ENCODE measurements around the gene SMIM30. TPM values are rescaled to one million over a fixed set of nuclear protein-coding genes. Genes with fewer than 3 reads are reported as not detected.

SMIM30 gene
- total and polyA plus RNA-seq, 2 of the 4 experiments (the other 2 are of a cell fraction), result 31.6 to 47.7 TPM

- dilution Hi-C loops (cut with HindIII; ENCODE audit: low sequenced_read_pairs, unreplicated experiment), result no loop called here
- H3K56ac ChIP-seq (ENCODE audit: extremely low read depth, insufficient read depth, low read length), result no peak overlapping the region
- ChIA-PET POLR2A (ENCODE audit: unreplicated experiment) (no interaction called here), CTCF (interaction anchor here (0.6 to 3.4 kb wide), 5 partner anchors 9 to 263 kb away, joined by 3 to 13 read pairs (median 5); no protein-coding TSS in a partner anchor)
- in situ Hi-C loops (cut with MboI; ENCODE audit: low sequenced_read_pairs), result no loop called here
- H2AK9ac ChIP-seq (replicated peaks; ENCODE audit: low read depth, low read length, poor library complexity), result no peak overlapping the region
- intact Hi-C loops (cut with micrococcal nuclease), result loop anchor here (1.0 to 5.0 kb wide), 4 partner anchors 131 to 608 kb away; no protein-coding TSS in a partner anchor
- H2AK5ac ChIP-seq (ENCODE audit: low read depth, low read length), result no peak overlapping the region
- H3K18ac ChIP-seq (ENCODE audit: low read depth, low read length), result no peak overlapping the region
- no peak overlapping the region for H2BK5ac ChIP-seq (ENCODE audit: low read depth, low read length, poor library complexity, severe bottlenecking)
- H4K91ac ChIP-seq (ENCODE audit: insufficient read depth, low read depth, low read length), result no peak overlapping the region
- BruUV-seq (replicated peaks), result no TSS peak
- no peak overlapping the region for H3K4me2 ChIP-seq (ENCODE audit: low read depth, low read length)
- TF ChIP-seq RFX5 (IDR thresholded peaks at IDR 0.05; ENCODE audit: low read depth, low read length) (no peak), CEBPB (IDR thresholded peaks at IDR 0.05; ENCODE audit: low read depth, low read length) (no peak), CHD1 (IDR thresholded peaks at IDR 0.05; ENCODE audit: low read depth, low read length) (no peak), MAFK (IDR thresholded peaks at IDR 0.05; ENCODE audit: low read depth, low read length) (no peak), MAZ (IDR thresholded peaks at IDR 0.05; ENCODE audit: borderline replicate concordance, low read depth, low read length) (no peak), MXI1 (IDR thresholded peaks at IDR 0.05; ENCODE audit: borderline replicate concordance, low read depth, low read length) (no peak), BHLHE40 (IDR thresholded peaks at IDR 0.05; ENCODE audit: low read depth, low read length) (no peak), USF2 (IDR thresholded peaks at IDR 0.05; ENCODE audit: low read depth, low read length) (no peak), NFE2L2 (IDR thresholded peaks at IDR 0.05; ENCODE audit: low read depth, low read length) (no peak), SMC3 (IDR thresholded peaks at IDR 0.05; ENCODE audit: low read depth, low read length) (no peak), RAD21 (IDR thresholded peaks at IDR 0.05; ENCODE audit: low read length) (no peak)
- no peak overlapping the region for H2BK20ac ChIP-seq (ENCODE audit: low read depth, low read length)
- no peak overlapping the region for H3K4me3 ChIP-seq (ENCODE audit: insufficient read depth, low read depth, low read length)
- no peaks in the 10 kb centered on the region for H4K20me1 ChIP-seq (ENCODE audit: insufficient read depth, low read length)
- no peak overlapping the region for H3K23ac ChIP-seq (ENCODE audit: low read depth, low read length)
- no peaks in the 10 kb centered on the region for H3K27me3 ChIP-seq (ENCODE audit: control insufficient read depth, insufficient read depth, low read length)
- H3K9me1 ChIP-seq (ENCODE audit: insufficient read depth, low read length), result no peaks in the 10 kb centered on the region
- no CpG with 5 or more reads among the region's 2 CpGs for WGBS, 2 experiments (ENCODE audit: extremely low coverage in 2 of 2, insufficient read length in 1 of 2)
- DNase-seq, result no peak
- H3K4ac ChIP-seq (ENCODE audit: low read depth, low read length), result no peak overlapping the region
- no peaks in the 10 kb centered on the region for H3K9me3 ChIP-seq (ENCODE audit: control insufficient read depth, insufficient read depth, low read length)
- no peak overlapping the region for H4K8ac ChIP-seq (ENCODE audit: low read depth in 2 of 2, low read length in 2 of 2)
- no peak overlapping the region for H2AFZ ChIP-seq (replicated peaks; ENCODE audit: low read length, poor library complexity)
- H3K14ac ChIP-seq (replicated peaks; ENCODE audit: low read depth, low read length), result no peak overlapping the region
- no peaks in the 10 kb centered on the region for H3K36me3 ChIP-seq (ENCODE audit: control insufficient read depth, insufficient read depth, low read length)
- no peak overlapping the region for H3K27ac ChIP-seq (ENCODE audit: insufficient read depth, low read length)
- H2BK15ac ChIP-seq (ENCODE audit: low read depth, low read length), result no peak overlapping the region
- no peaks in the 10 kb centered on the region for H3K4me1 ChIP-seq (ENCODE audit: control insufficient read depth, insufficient read depth, low read length)
- H4K5ac ChIP-seq (ENCODE audit: low read depth, low read length), result no peak overlapping the region
- ATAC-seq (ENCODE audit: low read depth), result no peak
- no peak overlapping the region for H3K9ac ChIP-seq (ENCODE audit: low read depth, low read length)
- no peak overlapping the region for H2BK120ac ChIP-seq (ENCODE audit: low read depth, low read length)
- H3K79me1 ChIP-seq (ENCODE audit: low read depth in 1 of 2, low read length in 2 of 2), result no peaks in the 10 kb centered on the region
These were observed 40.4 kb upstream of the SMIM30 start for GRCh38 chr7:113158756-113159155.
